ENCODE results near the gene SLC33A1. TPM values are rescaled to one million over a fixed set of nuclear protein-coding genes. Genes with fewer than 3 reads are reported as not detected.
"Not testable (repeated sequence)": the region's sequence is repeated elsewhere in the genome, so short reads cannot be mapped to it uniquely, and the experiment has no call there.

Gene SLC33A1
- total RNA-seq, 2 donors from 2014 or later, result 20.4 to 26.6 TPM

- intact Hi-C loops (cut with DNase I), result no loop called here
- no peak for DNase-seq
- ATAC-seq, result no peak
These were observed 9.0 kb upstream of the SLC33A1 start for GRCh38 chr3:155863072-155863784.

GRCh38 chr3:155862290-155862982 lies 8.2 kb upstream of the SLC33A1 start:
- ATAC-seq; intact Hi-C loops (cut with DNase I): not testable (repeated sequence)

GRCh38 chr3:155861476-155862183 lies 7.4 kb upstream of the SLC33A1 start:
- intact Hi-C loops (cut with DNase I), result no loop called here
- DNase-seq, result no peak
- no peak for ATAC-seq

More at GRCh38 chr3:155862290-155862982, 8.2 kb upstream of the SLC33A1 start:
- not testable (repeated sequence) for DNase-seq

DNA sequence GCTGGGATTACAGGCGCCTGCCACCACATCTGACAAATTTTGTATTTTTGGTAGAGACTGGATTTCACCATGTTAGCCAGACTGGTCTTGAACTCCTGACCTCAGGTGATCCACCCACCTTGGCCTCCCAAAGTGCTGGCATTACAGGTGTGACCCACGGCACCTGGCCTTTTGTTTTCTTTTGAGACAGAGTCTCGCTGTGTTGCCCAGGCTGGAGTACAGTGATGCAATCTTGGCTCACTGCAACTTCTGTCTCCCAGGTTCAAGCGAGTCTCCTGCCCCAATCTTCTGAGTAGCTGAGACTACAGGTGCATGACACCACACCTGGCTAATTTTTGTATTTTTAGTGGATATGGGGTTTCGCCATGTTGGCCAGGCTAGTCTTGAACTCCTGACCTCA lies 6.2 kb upstream of the SLC33A1 start:
- intact Hi-C loops (cut with DNase I); ATAC-seq; DNase-seq: not testable (repeated sequence)

DNA sequence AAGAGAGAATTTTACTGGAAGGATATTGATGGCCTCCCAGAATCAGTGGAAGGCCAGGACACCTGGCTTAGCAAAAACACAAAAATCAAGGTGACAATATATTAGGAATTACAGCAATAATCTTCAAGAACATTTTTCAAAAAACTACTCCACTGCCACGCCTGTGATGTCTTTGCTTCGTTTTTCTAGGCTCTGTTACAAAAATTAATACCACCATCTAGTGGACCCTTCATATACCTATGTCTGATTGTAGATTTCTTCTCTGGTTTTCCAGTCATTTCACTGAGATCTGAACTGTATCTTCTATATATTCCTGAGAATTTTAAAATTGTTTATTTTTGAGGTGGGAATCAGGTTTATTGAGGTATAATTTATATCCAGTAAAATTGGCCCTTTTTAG lies 5.6 kb upstream of the SLC33A1 start:
- intact Hi-C loops (cut with DNase I), result loop anchor here (5.0 to 10.0 kb wide), 2 partner anchors 55 to 113 kb away; partner anchors contain the start of genes C3orf33 (in 1 of the 2) and PLCH1 (in 1 of the 2)
- DNase-seq (no peak), ATAC-seq (no peak)

DNA sequence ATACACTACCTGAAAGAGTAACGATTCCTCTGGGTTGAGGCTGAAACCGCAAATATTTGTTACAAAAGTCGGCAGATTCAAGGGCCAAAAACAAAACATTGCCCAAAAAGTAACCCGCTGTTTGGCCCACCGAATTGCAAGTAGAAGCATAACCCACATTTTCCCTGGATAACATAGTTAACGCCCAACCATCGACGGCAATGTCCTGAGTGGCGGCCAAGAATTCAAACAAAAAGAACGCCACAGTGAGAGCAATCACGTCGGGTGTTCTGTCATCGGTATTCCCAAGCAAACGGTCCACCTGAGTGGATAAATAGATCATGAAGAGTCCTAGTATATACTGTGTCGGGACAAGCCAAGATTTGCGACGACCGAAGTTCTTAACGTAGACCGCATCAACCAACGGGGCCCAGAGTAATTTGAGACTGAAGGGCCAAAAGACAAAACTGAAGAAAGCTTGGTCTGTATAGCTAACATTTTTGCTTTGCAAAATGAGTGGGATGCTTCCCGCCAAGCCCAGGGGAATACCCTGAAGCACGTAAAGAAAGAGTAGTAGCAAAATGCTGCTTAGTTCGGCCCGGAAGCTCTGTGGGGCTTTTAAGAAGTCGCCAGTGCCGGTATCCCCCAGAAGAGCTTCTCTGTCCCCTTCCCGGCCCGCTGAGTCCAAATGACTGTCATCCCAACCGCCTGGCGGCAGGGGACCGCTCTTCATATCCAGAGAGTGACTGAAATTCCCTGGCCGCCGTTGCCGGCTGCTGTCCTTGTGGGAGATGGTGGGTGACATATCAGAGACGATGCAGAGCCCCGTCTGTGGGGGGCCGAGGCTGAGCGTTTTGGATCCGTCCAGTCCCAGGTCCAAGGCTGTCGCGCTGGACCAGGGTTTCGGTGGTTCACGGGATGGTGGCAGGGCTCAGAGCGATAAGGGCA lies 750 bp downstream of the SLC33A1 start:
- peak in 1 of 2 donors; percentile 4 for ATAC-seq
- intact Hi-C loops (cut with DNase I), result loop anchor here in 1 of 2 donors (10.0 kb wide), 1 partner anchor 49 kb away; the partner anchor contains the start of gene C3orf33
- DNase-seq, result peak; percentile 45

DNA sequence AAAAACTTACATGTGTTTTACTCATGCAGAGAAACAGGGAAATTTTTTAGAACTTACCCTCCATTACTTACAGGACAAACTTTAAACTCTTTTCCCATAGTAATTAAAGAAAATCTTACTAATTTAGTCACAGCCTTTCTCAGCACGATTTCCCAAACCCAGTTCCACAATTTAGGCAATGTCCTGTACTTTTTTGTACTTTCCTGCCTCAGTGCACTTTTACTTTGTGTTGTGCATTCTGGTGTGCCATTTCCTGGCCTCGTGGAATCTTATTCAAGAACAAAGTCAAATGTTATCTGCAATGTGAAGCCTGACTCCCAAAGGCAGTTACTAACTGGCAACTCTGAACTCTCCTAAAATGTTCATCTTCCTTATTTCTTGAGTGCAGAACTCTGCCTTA lies 1.9 kb downstream of the SLC33A1 start:
- intact Hi-C loops (cut with DNase I), result loop anchor here in 1 of 2 donors (10.0 kb wide), 1 partner anchor 48 kb away; the partner anchor contains the start of gene C3orf33
- DNase-seq, result no peak
- ATAC-seq, result no peak

DNA sequence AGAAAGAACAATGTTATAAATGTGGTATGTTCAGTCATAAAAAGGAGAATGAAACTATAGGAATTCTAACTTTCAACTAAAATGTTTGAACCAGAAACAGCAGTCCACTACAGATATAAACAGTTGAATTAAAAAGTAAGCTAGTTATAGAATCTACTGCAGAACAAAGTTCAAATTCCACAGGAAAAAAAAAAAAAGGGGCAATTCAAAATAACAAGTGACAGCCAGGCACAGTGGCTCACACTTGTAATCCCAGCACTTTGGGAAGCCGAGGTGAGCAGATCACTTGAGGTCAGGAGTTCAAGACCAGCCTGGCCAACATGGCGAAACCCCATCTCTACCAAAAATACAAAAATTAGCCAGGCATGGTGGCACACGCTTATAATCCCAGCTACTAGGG lies 4.8 kb downstream of the SLC33A1 start:
- DNase-seq; intact Hi-C loops (cut with DNase I); ATAC-seq: not testable (repeated sequence)

- intact Hi-C loops (cut with DNase I), result no loop called here
- ATAC-seq (no peak), DNase-seq (no peak)
These were observed 6.2 kb downstream of the SLC33A1 start for GRCh38 chr3:155847993-155848392.

GRCh38 chr3:155846119-155846518 lies 8.1 kb downstream of the SLC33A1 start:
- intact Hi-C loops (cut with DNase I), result no loop called here
- no peak for ATAC-seq

DNA sequence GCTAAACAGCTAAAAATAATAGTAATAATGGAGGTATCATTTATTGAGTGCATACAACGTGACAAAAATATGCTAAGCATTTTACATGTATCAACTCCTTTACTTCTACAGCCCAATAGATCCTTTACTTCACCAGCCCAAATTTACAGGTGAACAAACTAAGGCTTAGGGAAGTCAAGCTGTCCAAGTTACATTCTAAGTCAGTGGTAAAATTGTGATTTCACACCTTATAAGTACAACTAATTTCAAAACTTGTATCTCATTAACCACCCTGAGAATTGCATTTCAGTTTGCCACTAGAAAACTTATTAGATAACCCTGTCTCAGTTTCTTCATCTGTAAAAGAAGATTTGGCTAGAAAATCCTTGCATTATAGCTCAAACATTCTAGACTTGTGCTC lies 10.7 kb downstream of the SLC33A1 start:
- ATAC-seq (no peak), DNase-seq (no peak)
- intact Hi-C loops (cut with DNase I), result no loop called here

More at GRCh38 chr3:155846119-155846518, 8.1 kb downstream of the SLC33A1 start:
- no peak for DNase-seq

- intact Hi-C loops (cut with DNase I), result no loop called here
- DNase-seq (no peak), ATAC-seq (no peak)
These were observed 18.7 kb downstream of the SLC33A1 start for GRCh38 chr3:155835341-155836071.

DNA sequence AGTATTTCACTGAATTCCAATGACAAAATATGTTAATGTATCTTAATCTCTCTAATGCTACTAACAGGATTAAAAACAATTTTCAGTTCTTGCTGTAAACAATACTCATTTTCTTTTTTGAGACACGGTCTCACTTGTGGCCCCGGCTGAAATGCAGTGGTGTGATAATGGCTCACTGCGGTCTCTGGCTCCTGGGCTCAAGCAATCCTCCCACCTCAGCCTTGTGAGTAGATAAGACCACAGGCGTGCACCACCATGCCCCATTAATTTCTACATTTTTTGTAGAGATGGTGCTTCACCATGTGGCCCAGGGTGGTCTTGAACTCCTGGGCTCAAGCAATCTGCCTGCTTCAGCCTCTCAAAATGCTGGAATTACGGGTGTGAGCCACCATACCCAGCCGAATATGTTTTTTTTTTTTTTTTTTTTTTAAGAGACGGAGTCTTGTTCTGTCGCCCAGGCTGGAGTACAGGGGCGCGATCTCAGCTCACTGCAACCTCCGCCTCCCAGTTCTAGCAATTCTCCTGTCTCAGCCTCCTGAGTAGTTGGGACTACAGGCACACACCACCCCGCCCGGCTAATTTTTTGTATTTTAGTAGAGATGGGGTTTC lies 25.6 kb downstream of the SLC33A1 start:
- DNase-seq; intact Hi-C loops (cut with DNase I): not testable (repeated sequence)

DNA sequence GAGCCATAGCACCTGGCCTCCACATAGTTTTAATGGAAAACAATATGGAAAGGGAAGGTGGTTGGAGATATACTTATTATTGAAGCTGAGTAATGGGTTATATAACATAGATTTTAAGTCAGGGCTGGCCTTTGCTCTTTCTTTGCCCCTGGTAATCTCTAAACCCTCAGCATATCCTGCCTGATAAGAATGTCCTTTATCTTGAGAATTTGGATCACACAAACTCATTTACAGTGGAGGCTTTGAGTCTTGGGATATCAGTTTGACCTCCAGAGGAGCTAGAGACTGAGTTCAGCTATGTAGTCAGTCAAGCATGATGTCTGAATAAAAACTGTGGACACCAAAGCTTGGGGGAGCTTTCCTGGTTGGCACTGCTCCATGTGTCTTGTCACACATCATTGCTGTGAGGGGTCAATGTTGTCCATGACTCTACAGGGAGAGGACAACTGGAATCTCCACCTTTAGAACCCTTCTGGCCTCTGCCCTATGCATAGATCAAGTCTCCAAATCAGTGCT lies 39.1 kb downstream of the SLC33A1 start:
- intact Hi-C loops (cut with DNase I), result no loop called here
- DNase-seq (no peak), ATAC-seq (no peak)

More for the DNA sequence above, 25.6 kb downstream of the SLC33A1 start:
- not testable (repeated sequence) for ATAC-seq

GRCh38 chr3:155813224-155813623 lies 41.0 kb downstream of the SLC33A1 start:
- ATAC-seq; intact Hi-C loops (cut with DNase I): not testable (repeated sequence)

DNA sequence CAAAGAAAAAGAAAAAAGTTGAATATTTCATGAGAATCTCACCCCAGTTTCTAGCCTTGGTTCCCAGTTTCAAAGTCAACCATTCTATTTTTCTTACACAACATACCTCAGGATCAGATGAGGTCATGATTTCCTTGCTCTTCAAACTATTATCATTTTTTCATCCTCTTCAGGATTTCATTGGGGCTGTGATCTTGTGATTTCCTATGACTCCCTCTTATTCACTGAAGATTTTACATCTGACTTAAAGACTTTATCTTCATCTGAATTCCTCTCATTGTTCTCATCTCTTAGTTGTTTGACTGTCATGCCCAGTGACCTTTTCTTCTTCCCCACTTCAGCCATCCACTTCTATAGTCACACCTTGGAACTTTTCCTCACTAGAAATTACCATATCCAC lies 45.0 kb downstream of the SLC33A1 start:
- no peak for DNase-seq
- intact Hi-C loops (cut with DNase I), result loop anchor here (10.0 kb wide), 2 partner anchors 46 to 54 kb away; partner anchors contain the start of gene SLC33A1 (in 1 of the 2)
- no peak for ATAC-seq

More at GRCh38 chr3:155813224-155813623, 41.0 kb downstream of the SLC33A1 start:
- DNase-seq, result not testable (repeated sequence)

GRCh38 chr3:155807823-155808222 lies 46.4 kb downstream of the SLC33A1 start:
- ATAC-seq, result no peak
- no peak for DNase-seq
- intact Hi-C loops (cut with DNase I), result loop anchor here (10.0 kb wide), 2 partner anchors 47 to 53 kb away; partner anchors contain the start of gene SLC33A1 (in 1 of the 2)
